Activated T-cell treated with anti-CD3 and anti-CD28 coated beads for 48 hours (primary cell): ENCODE results near the gene ARL4A.
A peak's percentile ranks its signal among the peaks of the same experiment; 100 is the strongest.

Experiments used
- DNase-seq: peaks from one replicate; pipeline ENCODE4 v3.0.0-alpha.2; 2020; ENCODE audit warnings: low read depth

ARL4A gene

GRCh38 chr7:12703881-12704280 is 16.4 kb downstream of the ARL4A start:
- no peak for DNase-seq

GRCh38 chr7:12705878-12706277 is 18.4 kb downstream of the ARL4A start:
- DNase-seq, result no peak

GRCh38 chr7:12706900-12707536 is 19.6 kb downstream of the ARL4A start:
- no peak for DNase-seq

- no peak for DNase-seq
Measured at GRCh38 chr7:12708314-12708713, 20.9 kb downstream of the ARL4A start.

- no peak for DNase-seq
Measured at GRCh38 chr7:12709726-12710502, 22.5 kb downstream of the ARL4A start.

GRCh38 chr7:12711124-12711523 is 23.7 kb downstream of the ARL4A start:
- no peak for DNase-seq

- DNase-seq, result no peak
Measured at GRCh38 chr7:12712236-12712635, 24.8 kb downstream of the ARL4A start.

- no peak for DNase-seq
Measured at GRCh38 chr7:12713625-12714378, 26.4 kb downstream of the ARL4A start.

- DNase-seq, result no peak
Measured at GRCh38 chr7:12714379-12714737, 26.9 kb downstream of the ARL4A start.

- peak; percentile 18 for DNase-seq
Measured at GRCh38 chr7:12715372-12716133, 28.1 kb downstream of the ARL4A start.

- no peak for DNase-seq
Measured at GRCh38 chr7:12716134-12716681, 28.8 kb downstream of the ARL4A start.

- DNase-seq, result no peak
Measured at GRCh38 chr7:12716722-12717121, 29.3 kb downstream of the ARL4A start.

- no peak for DNase-seq
Measured at GRCh38 chr7:12719141-12719919, 31.9 kb downstream of the ARL4A start.

GRCh38 chr7:12719981-12720865 is 32.8 kb downstream of the ARL4A start:
- no peak for DNase-seq

GRCh38 chr7:12721286-12721830 is 33.9 kb downstream of the ARL4A start:
- no peak for DNase-seq

- no peak for DNase-seq
Measured at GRCh38 chr7:12722136-12722535, 34.7 kb downstream of the ARL4A start.

GRCh38 chr7:12722636-12723605 is 35.5 kb downstream of the ARL4A start:
- no peak for DNase-seq

GRCh38 chr7:12725575-12726316 is 38.3 kb downstream of the ARL4A start:
- no peak for DNase-seq
